Neural cell (in vitro differentiated cells): ENCODE data around the gene GINS1. TPM values are rescaled to one million over a fixed set of nuclear protein-coding genes. Genes with fewer than 3 reads are reported as not detected.

Experiments used
- H2AFZ ChIP-seq: fragments of 200-600, 300-800 bp; sonication (generic), shearing (Covaris generic); 2 replicates; pipeline ENCODE4 v1.6.0; 2014; ENCODE audit warnings: low read depth, mild to moderate bottlenecking, antibody characterized with exemption, low read length, moderate library complexity
- H3F3A ChIP-seq: fragments of 200-600 bp; shearing (Covaris generic); 2 replicates; pipeline ENCODE4 v1.6.1; 2016; ENCODE audit warnings: mild to moderate bottlenecking, moderate library complexity, mixed read lengths, antibody characterized with exemption, low read length; ENCODE audit not compliant: insufficient read depth, poor library complexity, severe bottlenecking
- H3K27ac ChIP-seq: fragments of 200-600, 300-800 bp; sonication (generic), shearing (Covaris generic); 2 replicates; pipeline ENCODE4 v1.5.1; 2014; ENCODE audit warnings: mild to moderate bottlenecking, low read length, moderate library complexity
- H3K27me3 ChIP-seq: fragments of 300-800, 200-600 bp; sonication (generic), shearing (Covaris generic); 2 replicates; pipeline ENCODE4 v1.6.0; 2014; ENCODE audit warnings: mild to moderate bottlenecking, low read depth, low read length, moderate library complexity; ENCODE audit not compliant: insufficient read depth
- H3K36me3 ChIP-seq: fragments of 300-800, 200-600 bp; sonication (generic), shearing (Covaris generic); 2 replicates; pipeline ENCODE4 v1.5.1; 2014; ENCODE audit warnings: mild to moderate bottlenecking, antibody characterized with exemption, low read length, moderate library complexity; ENCODE audit not compliant: insufficient read depth
- H3K4me2 ChIP-seq: fragments of 300-800, 200-600 bp; sonication (generic), shearing (Covaris generic); 2 replicates; pipeline ENCODE4 v1.6.0; 2014; ENCODE audit warnings: mild to moderate bottlenecking, low read length
- H3K4me3 ChIP-seq: fragments of 300-800, 200-600 bp; sonication (generic), shearing (Covaris generic); 2 replicates; pipeline ENCODE4 v1.5.1; 2014; ENCODE audit warnings: mild to moderate bottlenecking, low read length, moderate library complexity
- H3K79me2 ChIP-seq: fragments of 200-600 bp; shearing (Covaris generic); replicated peaks from 2 replicates; pipeline ENCODE4 v1.6.0; 2014; ENCODE audit warnings: mild to moderate bottlenecking, low read length, moderate library complexity; ENCODE audit not compliant: insufficient read depth
- H3K9ac ChIP-seq: fragments of 300-800, 200-600 bp; sonication (generic), shearing (Covaris generic); 2 replicates; pipeline ENCODE4 v1.6.1; 2016; ENCODE audit warnings: mild to moderate bottlenecking, low read length, mixed read lengths
- H3K9me2 ChIP-seq: fragments of 200-600 bp; shearing (Covaris generic); 2 replicates; pipeline ENCODE4 v1.6.1; 2016; ENCODE audit warnings: mild to moderate bottlenecking, low read length, mixed read lengths; ENCODE audit not compliant: insufficient read depth
- H3K9me3 ChIP-seq: fragments of 200-600, 300-800 bp; sonication (generic), shearing (Covaris generic); 2 replicates; pipeline ENCODE4 v1.6.1; 2016; ENCODE audit warnings: mild to moderate bottlenecking, mixed run types, low read length, moderate library complexity, mixed read lengths
- H4K20me1 ChIP-seq: fragments of 200-600 bp; shearing (Covaris generic); 2 replicates; pipeline ENCODE4 v1.6.1; 2016; ENCODE audit warnings: mild to moderate bottlenecking, mixed run types; ENCODE audit not compliant: insufficient read depth
- EP300 ChIP-seq: fragments of 450-650 bp; conservative IDR thresholded peaks from 2 replicates; pipeline ENCODE4 v1.6.1; 2014; ENCODE audit warnings: antibody characterized with exemption, mild to moderate bottlenecking, moderate library complexity; ENCODE audit not compliant: poor library complexity, severe bottlenecking
- EZH2 ChIP-seq: fragments of 200-600, 300-800 bp; shearing (Covaris generic), sonication (generic); IDR thresholded peaks from 2 replicates; pipeline ENCODE4 v1.6.1; 2014; ENCODE audit warnings: antibody characterized with exemption, low read length, borderline replicate concordance, mild to moderate bottlenecking; ENCODE audit not compliant: insufficient read depth, poor library complexity, severe bottlenecking
- MXI1 ChIP-seq: fragments of 450-650 bp; conservative IDR thresholded peaks from 2 replicates; pipeline ENCODE4 v1.6.1; 2014; ENCODE audit warnings: antibody characterized with exemption, mild to moderate bottlenecking; ENCODE audit not compliant: poor library complexity, severe bottlenecking
- POLR2AphosphoS5 ChIP-seq: IDR thresholded peaks from 2 replicates; pipeline ENCODE4 v1.6.1; 2012
- RAD21 ChIP-seq: fragments of 450-650 bp; conservative IDR thresholded peaks from 2 replicates; pipeline ENCODE4 v1.6.1; 2014; ENCODE audit warnings: antibody characterized with exemption, mild to moderate bottlenecking, moderate library complexity
- SMC3 ChIP-seq: fragments of 450-650 bp; conservative IDR thresholded peaks from 2 replicates; pipeline ENCODE4 v1.6.1; 2014; ENCODE audit warnings: antibody characterized with exemption, mild to moderate bottlenecking, moderate library complexity; ENCODE audit not compliant: poor library complexity
- TAF1 ChIP-seq: IDR thresholded peaks from 2 replicates; pipeline ENCODE4 v1.6.1; 2012; ENCODE audit warnings: low read depth
- polyA plus RNA-seq: library from polyadenylated mRNA; depleted of rRNA; stranded (reverse); fragments of >200 nt; gene quantifications from 2 replicates; pipeline ENCODE4 v1.2.3, GENCODE V29; 2014
- TF ChIP-seq, protein P1 (sequence below): IDR thresholded peaks from 2 replicates; pipeline ENCODE4 v1.6.1; 2012; ENCODE audit warnings: borderline replicate concordance
- TF ChIP-seq, protein P2 (sequence below): fragments of 450-650 bp; IDR thresholded peaks from 2 replicates; pipeline ENCODE4 v1.5.1; 2014; ENCODE audit warnings: antibody characterized with exemption, mild to moderate bottlenecking, moderate library complexity; ENCODE audit not compliant: poor library complexity, severe bottlenecking

The GINS1 gene
- polyA plus RNA-seq, 1 donor from 2014 or later, result 4.5 TPM

DNA sequence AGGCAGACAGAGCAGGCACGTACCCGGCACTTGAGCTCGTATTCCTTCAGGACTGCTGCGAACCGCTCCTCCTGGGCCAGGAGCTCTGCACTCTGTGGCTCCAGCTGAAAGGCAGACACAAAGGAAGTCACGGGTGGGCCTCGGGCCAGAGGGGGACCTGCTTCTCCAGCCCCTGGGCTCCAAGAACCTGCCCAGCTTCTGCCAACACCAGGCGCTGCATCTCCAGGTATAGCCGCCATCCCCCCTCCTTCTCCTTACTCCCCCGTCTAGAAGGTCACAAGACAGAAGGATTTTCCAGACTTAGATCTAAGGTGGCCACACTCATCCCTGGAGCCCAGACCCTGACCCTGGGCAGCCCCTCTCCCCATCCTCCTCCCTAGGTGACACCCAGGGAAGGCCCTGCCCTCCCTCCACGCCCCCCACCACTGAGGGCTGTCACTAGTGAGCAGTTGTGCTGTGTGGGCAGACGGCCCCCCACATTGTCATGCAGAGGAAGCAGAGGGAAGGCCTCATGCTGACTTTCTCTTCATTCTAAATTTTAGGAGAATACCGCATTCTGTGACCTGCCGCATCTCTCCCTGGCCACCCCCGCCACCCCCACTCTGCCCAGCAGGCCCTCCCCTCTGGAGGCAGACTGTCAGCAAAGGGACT lies 81.9 kb downstream of the GINS1 start:
- H3F3A ChIP-seq, result no peaks in the 10 kb centered on the region
- no peaks in the 10 kb centered on the region for H3K27me3 ChIP-seq
- no peak overlapping the region for H2AFZ ChIP-seq
- no peak overlapping the region for H3K27ac ChIP-seq
- no peaks in the 10 kb centered on the region for H3K9me3 ChIP-seq
- no peaks in the 10 kb centered on the region for H3K36me3 ChIP-seq
- no peak overlapping the region for H3K9ac ChIP-seq
- no peak overlapping the region for H3K4me3 ChIP-seq
- no peaks in the 10 kb centered on the region for H3K9me2 ChIP-seq
- H3K4me2 ChIP-seq, result no peak overlapping the region
- no peaks in the 10 kb centered on the region for H3K79me2 ChIP-seq
- no peaks in the 10 kb centered on the region for H4K20me1 ChIP-seq
- TF ChIP-seq EP300, result no peak

DNA sequence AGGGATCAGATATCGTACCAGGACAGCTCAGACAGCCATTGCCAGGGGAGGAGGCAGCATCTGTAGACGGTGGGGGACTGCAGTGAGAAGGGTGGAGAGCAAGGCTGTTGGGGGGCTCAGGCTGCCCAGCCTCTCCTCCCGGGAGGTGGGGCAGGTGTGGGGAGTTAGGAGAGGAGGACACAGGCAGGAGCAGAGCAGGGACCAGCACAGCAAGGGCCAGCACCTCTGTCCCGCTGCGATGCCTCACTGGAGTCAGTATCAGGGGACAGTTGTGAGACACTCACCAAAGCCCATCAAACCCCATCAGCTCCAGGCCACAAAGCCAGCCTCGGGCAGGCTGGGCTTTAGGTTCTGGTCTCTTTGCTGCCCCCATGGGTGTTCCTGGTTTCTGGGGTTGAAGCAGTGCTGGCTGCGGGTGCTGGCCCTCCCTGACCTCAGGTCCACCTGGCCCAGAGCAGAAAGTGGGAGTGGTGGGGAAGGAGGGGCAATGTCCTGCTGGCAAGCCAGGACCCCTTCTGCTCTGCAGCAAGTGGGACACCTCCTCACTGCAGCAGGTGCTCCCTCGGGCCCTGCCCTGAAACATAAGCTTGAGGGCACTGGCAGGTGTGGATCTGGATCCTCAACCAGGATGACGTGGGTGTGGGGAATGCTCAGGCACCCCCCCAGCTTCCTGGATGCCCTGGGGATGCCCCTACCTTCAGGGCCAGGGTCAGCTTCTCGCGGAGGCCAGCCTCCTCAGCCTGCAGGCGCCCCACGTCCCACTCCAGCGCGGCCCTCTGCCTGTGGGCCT lies 83.4 kb downstream of the GINS1 start:
- H3K9ac ChIP-seq, result no peak overlapping the region
- no peaks in the 10 kb centered on the region for H3F3A ChIP-seq
- H3K27me3 ChIP-seq, result no peaks in the 10 kb centered on the region
- no peak overlapping the region for H2AFZ ChIP-seq
- H4K20me1 ChIP-seq, result no peaks in the 10 kb centered on the region
- H3K4me2 ChIP-seq, result no peak overlapping the region
- H3K27ac ChIP-seq, result no peak overlapping the region
- no peaks in the 10 kb centered on the region for H3K9me3 ChIP-seq
- H3K79me2 ChIP-seq, result no peaks in the 10 kb centered on the region
- no peaks in the 10 kb centered on the region for H3K36me3 ChIP-seq
- TF ChIP-seq, protein P1, sequence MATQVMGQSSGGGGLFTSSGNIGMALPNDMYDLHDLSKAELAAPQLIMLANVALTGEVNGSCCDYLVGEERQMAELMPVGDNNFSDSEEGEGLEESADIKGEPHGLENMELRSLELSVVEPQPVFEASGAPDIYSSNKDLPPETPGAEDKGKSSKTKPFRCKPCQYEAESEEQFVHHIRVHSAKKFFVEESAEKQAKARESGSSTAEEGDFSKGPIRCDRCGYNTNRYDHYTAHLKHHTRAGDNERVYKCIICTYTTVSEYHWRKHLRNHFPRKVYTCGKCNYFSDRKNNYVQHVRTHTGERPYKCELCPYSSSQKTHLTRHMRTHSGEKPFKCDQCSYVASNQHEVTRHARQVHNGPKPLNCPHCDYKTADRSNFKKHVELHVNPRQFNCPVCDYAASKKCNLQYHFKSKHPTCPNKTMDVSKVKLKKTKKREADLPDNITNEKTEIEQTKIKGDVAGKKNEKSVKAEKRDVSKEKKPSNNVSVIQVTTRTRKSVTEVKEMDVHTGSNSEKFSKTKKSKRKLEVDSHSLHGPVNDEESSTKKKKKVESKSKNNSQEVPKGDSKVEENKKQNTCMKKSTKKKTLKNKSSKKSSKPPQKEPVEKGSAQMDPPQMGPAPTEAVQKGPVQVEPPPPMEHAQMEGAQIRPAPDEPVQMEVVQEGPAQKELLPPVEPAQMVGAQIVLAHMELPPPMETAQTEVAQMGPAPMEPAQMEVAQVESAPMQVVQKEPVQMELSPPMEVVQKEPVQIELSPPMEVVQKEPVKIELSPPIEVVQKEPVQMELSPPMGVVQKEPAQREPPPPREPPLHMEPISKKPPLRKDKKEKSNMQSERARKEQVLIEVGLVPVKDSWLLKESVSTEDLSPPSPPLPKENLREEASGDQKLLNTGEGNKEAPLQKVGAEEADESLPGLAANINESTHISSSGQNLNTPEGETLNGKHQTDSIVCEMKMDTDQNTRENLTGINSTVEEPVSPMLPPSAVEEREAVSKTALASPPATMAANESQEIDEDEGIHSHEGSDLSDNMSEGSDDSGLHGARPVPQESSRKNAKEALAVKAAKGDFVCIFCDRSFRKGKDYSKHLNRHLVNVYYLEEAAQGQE, result no peak
- TF ChIP-seq EZH2 (no peak), SMC3 (no peak), RAD21 (no peak), TAF1 (no peak), POLR2AphosphoS5 (no peak), EP300 (no peak), MXI1 (no peak)
- TF ChIP-seq, protein P2, sequence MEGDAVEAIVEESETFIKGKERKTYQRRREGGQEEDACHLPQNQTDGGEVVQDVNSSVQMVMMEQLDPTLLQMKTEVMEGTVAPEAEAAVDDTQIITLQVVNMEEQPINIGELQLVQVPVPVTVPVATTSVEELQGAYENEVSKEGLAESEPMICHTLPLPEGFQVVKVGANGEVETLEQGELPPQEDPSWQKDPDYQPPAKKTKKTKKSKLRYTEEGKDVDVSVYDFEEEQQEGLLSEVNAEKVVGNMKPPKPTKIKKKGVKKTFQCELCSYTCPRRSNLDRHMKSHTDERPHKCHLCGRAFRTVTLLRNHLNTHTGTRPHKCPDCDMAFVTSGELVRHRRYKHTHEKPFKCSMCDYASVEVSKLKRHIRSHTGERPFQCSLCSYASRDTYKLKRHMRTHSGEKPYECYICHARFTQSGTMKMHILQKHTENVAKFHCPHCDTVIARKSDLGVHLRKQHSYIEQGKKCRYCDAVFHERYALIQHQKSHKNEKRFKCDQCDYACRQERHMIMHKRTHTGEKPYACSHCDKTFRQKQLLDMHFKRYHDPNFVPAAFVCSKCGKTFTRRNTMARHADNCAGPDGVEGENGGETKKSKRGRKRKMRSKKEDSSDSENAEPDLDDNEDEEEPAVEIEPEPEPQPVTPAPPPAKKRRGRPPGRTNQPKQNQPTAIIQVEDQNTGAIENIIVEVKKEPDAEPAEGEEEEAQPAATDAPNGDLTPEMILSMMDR, result no peak
- no peak overlapping the region for H3K4me3 ChIP-seq
- H3K9me2 ChIP-seq, result no peaks in the 10 kb centered on the region
